Karpas-422 (cell line): ENCODE data around the gene VMO1. TPM values are rescaled to one million over a fixed set of nuclear protein-coding genes. Genes with fewer than 3 reads are reported as not detected.

Source experiments
- DNase-seq: peaks from one replicate; pipeline ENCODE4 v3.0.0-alpha.2; 2015
- H2AFZ ChIP-seq: fragments of 200-600 bp; sonication (generic); 2 replicates; pipeline ENCODE4 v1.6.1; 2014; ENCODE audit warnings: antibody characterized with exemption, low read length, mixed read lengths
- H3K27ac ChIP-seq: fragments of 200-600 bp; sonication (generic); 2 replicates; pipeline ENCODE4 v1.5.1; 2014; ENCODE audit warnings: mild to moderate bottlenecking, low read length, moderate library complexity
- H3K27me3 ChIP-seq: fragments of 200-600 bp; sonication (generic); 2 replicates; pipeline ENCODE4 v1.6.1; 2014; ENCODE audit warnings: low read length, mixed read lengths
- H3K36me3 ChIP-seq: fragments of 200-600 bp; sonication (generic); 2 replicates; pipeline ENCODE4 v1.6.1; 2014; ENCODE audit warnings: low read length, mixed read lengths; ENCODE audit not compliant: insufficient read depth
- H3K4me1 ChIP-seq: fragments of 200-600 bp; sonication (generic); 2 replicates; pipeline ENCODE4 v1.6.1; 2014; ENCODE audit warnings: mild to moderate bottlenecking, low read length, mixed read lengths
- H3K4me2 ChIP-seq: fragments of 200-600 bp; sonication (generic); 2 replicates; pipeline ENCODE4 v1.6.1; 2014; ENCODE audit warnings: low read length, low read depth, mild to moderate bottlenecking; ENCODE audit not compliant: poor library complexity, severe bottlenecking
- H3K4me3 ChIP-seq: fragments of 200-600 bp; sonication (generic); 2 replicates; pipeline ENCODE4 v1.5.1; 2014; ENCODE audit warnings: mild to moderate bottlenecking, antibody characterized with exemption, low read length, mixed read lengths
- H3K79me2 ChIP-seq: fragments of 200-600 bp; sonication (generic); 2 replicates; pipeline ENCODE4 v1.6.1; 2014; ENCODE audit warnings: mild to moderate bottlenecking, low read length, mixed read lengths
- H3K9ac ChIP-seq: fragments of 200-600 bp; sonication (generic); 2 replicates; pipeline ENCODE4 v1.6.0; 2014; ENCODE audit warnings: low read length
- H3K9me2 ChIP-seq: fragments of 200-600 bp; sonication (generic), shearing (Covaris generic); replicated peaks from 2 replicates; pipeline ENCODE4 v1.6.0; 2014; ENCODE audit warnings: mild to moderate bottlenecking, low read length, moderate library complexity; ENCODE audit not compliant: insufficient read depth
- H3K9me3 ChIP-seq: fragments of 300-700, 200-600 bp; sonication (generic); 2 replicates; pipeline ENCODE4 v1.6.1; 2014; ENCODE audit warnings: low read length, mixed read lengths
- H4K20me1 ChIP-seq: fragments of 200-600 bp; sonication (generic); 2 replicates; pipeline ENCODE4 v1.6.1; 2014; ENCODE audit warnings: mild to moderate bottlenecking, antibody characterized with exemption, low read length, low read depth; ENCODE audit not compliant: insufficient read depth
- total RNA-seq: library from RNA; depleted of rRNA; stranded (reverse); fragments of >200 nt; shearing (Covaris generic); gene quantifications from 2 replicates; pipeline ENCODE4 v1.2.3, GENCODE V29; 2014; ENCODE audit warnings: low replicate concordance

The VMO1 gene
- total RNA-seq, 1 experiment from 2014 or later = not detected

- Histone ChIP-seq H3K9ac (peak within 1 kb of the TSS; percentile 89), H2AFZ (peak within 1 kb of the TSS; percentile 84), H3K4me1 (peaks cover 11% of the 10 kb centered on the region), H3K9me2 (no peaks in the 10 kb centered on the region), H3K36me3 (no peaks in the 10 kb centered on the region), H3K4me2 (peak within 1 kb of the TSS; percentile 80), H3K27ac (no peak within 1 kb of the TSS), H3K4me3 (peak within 1 kb of the TSS; percentile 83), H3K79me2 (no peaks in the 10 kb centered on the region), H3K27me3 (no peaks in the 10 kb centered on the region), H3K9me3 (no peaks in the 10 kb centered on the region), H4K20me1 (no peaks in the 10 kb centered on the region)
- peak; percentile 95 for DNase-seq
Measured at GRCh38 chr17:4806777-4807604, 20.8 kb upstream of the VMO1 start, which contains the start of gene PLD2. TSS of gene PLD2 (plus strand) at chr17:4807152. CDS start at chr17:4807773, 621 bp downstream.

- Histone ChIP-seq H3K9ac (peak overlapping the region; percentile 80), H3K36me3 (no peaks in the 10 kb centered on the region), H3K9me3 (no peaks in the 10 kb centered on the region), H3K27me3 (no peaks in the 10 kb centered on the region), H3K79me2 (no peaks in the 10 kb centered on the region), H2AFZ (peak overlapping the region; percentile 84), H3K4me1 (peaks cover 11% of the 10 kb centered on the region), H3K4me2 (peak overlapping the region; percentile 80), H3K4me3 (peak overlapping the region; percentile 83), H3K27ac (no peak overlapping the region), H4K20me1 (no peaks in the 10 kb centered on the region), H3K9me2 (no peaks in the 10 kb centered on the region)
- peak; percentile 61 for DNase-seq
Measured at GRCh38 chr17:4806456-4806776, 20.3 kb upstream of the VMO1 start.

- no peak within 1 kb of the TSS for H3K27ac ChIP-seq
- H3K4me3 ChIP-seq = no peak within 1 kb of the TSS
- H3K9me2 ChIP-seq = no peaks in the 10 kb centered on the region
- peaks cover 5% of the 10 kb centered on the region for H3K79me2 ChIP-seq
- H3K9ac ChIP-seq = no peak within 1 kb of the TSS
- H3K9me3 ChIP-seq = no peaks in the 10 kb centered on the region
- H2AFZ ChIP-seq = no peak within 1 kb of the TSS
- no peak within 1 kb of the TSS for H3K4me2 ChIP-seq
- H3K36me3 ChIP-seq = peaks cover 12% of the 10 kb centered on the region
- no peak for DNase-seq
- H4K20me1 ChIP-seq = no peaks in the 10 kb centered on the region
- H3K27me3 ChIP-seq = no peaks in the 10 kb centered on the region
- peaks cover 7% of the 10 kb centered on the region for H3K4me1 ChIP-seq
Measured at GRCh38 chr17:4802228-4802627, 16.1 kb upstream of the VMO1 start, which contains the start of gene C17orf114. TSS of gene C17orf114 (minus strand) at chr17:4802328.

GRCh38 chr17:4800462-4801196, 14.5 kb upstream of the VMO1 start:
- Histone ChIP-seq H3K9me2 (no peaks in the 10 kb centered on the region), H2AFZ (no peak overlapping the region), H3K4me2 (no peak overlapping the region), H3K79me2 (peaks cover 17% of the 10 kb centered on the region), H3K4me3 (no peak overlapping the region), H3K36me3 (peaks cover 12% of the 10 kb centered on the region), H3K9ac (no peak overlapping the region), H3K9me3 (no peaks in the 10 kb centered on the region), H4K20me1 (no peaks in the 10 kb centered on the region), H3K4me1 (peaks cover 9% of the 10 kb centered on the region), H3K27me3 (no peaks in the 10 kb centered on the region), H3K27ac (no peak overlapping the region)
- no peak for DNase-seq

- H3K36me3 ChIP-seq = peaks cover 12% of the 10 kb centered on the region
- H3K27me3 ChIP-seq = no peaks in the 10 kb centered on the region
- peaks cover 12% of the 10 kb centered on the region for H3K4me1 ChIP-seq
- no peaks in the 10 kb centered on the region for H4K20me1 ChIP-seq
- peak overlapping the region; percentile 54; the same call in 1 of the 2 replicates for H3K27ac ChIP-seq
- peak overlapping the region; percentile 69 for H2AFZ ChIP-seq
- peak overlapping the region; percentile 95 for H3K4me3 ChIP-seq
- peak; percentile 75 for DNase-seq
- H3K4me2 ChIP-seq = peak overlapping the region; percentile 77
- H3K9me2 ChIP-seq = no peaks in the 10 kb centered on the region
- H3K79me2 ChIP-seq = peaks cover 17% of the 10 kb centered on the region
- peak overlapping the region; percentile 89 for H3K9ac ChIP-seq
- no peaks in the 10 kb centered on the region for H3K9me3 ChIP-seq
Measured at GRCh38 chr17:4796552-4796920, 10.4 kb upstream of the VMO1 start.

- Histone ChIP-seq H2AFZ (peak overlapping the region; percentile 69), H3K4me3 (peak overlapping the region; percentile 95; the same call in 1 of the 2 replicates), H3K27me3 (no peaks in the 10 kb centered on the region), H3K79me2 (peaks cover 17% of the 10 kb centered on the region), H3K4me1 (peaks cover 19% of the 10 kb centered on the region), H3K9me3 (no peaks in the 10 kb centered on the region), H3K9ac (no peak overlapping the region), H4K20me1 (no peaks in the 10 kb centered on the region), H3K36me3 (peaks cover 12% of the 10 kb centered on the region), H3K9me2 (no peaks in the 10 kb centered on the region), H3K27ac (no peak overlapping the region), H3K4me2 (peak overlapping the region; percentile 77)
- no peak for DNase-seq
Measured at GRCh38 chr17:4795168-4795567, 9.0 kb upstream of the VMO1 start.

GRCh38 chr17:4790705-4791088, 4.5 kb upstream of the VMO1 start:
- Histone ChIP-seq H4K20me1 (no peaks in the 10 kb centered on the region), H3K27me3 (no peaks in the 10 kb centered on the region), H3K9ac (peak overlapping the region; percentile 78), H3K9me3 (no peaks in the 10 kb centered on the region), H3K4me2 (peak overlapping the region; percentile 96), H2AFZ (peak overlapping the region; percentile 96; the same call in 1 of the 2 replicates), H3K36me3 (no peaks in the 10 kb centered on the region; the same call in 1 of the 2 replicates), H3K9me2 (no peaks in the 10 kb centered on the region), H3K4me3 (peak overlapping the region; percentile 74), H3K27ac (no peak overlapping the region), H3K79me2 (no peaks in the 10 kb centered on the region), H3K4me1 (peaks cover 21% of the 10 kb centered on the region)
- DNase-seq = no peak
